Neural crest cell (in vitro differentiated cells): ENCODE measurements around the gene VCAN. TPM values are rescaled to one million over a fixed set of nuclear protein-coding genes. Genes with fewer than 3 reads are reported as not detected.

Experiments used
- DNase-seq: peaks from one replicate; pipeline ENCODE4 v3.0.0; 2021; ENCODE audit warnings: low read depth, mixed read lengths, low spot score
- H3K27ac Mint-ChIP-seq: one replicate; pipeline ENCODE4 v1.8.0; 2021; ENCODE audit warnings: mild to moderate bottlenecking, mixed read lengths; ENCODE audit not compliant: unreplicated experiment
- H3K27me3 Mint-ChIP-seq: 2 replicates; pipeline ENCODE4 v1.8.0; 2021; ENCODE audit warnings: low read depth, mild to moderate bottlenecking, mixed read lengths
- H3K36me3 Mint-ChIP-seq: 2 replicates; pipeline ENCODE4 v1.8.0; 2021; ENCODE audit warnings: low read depth, mild to moderate bottlenecking, mixed read lengths
- H3K4me1 Mint-ChIP-seq: 2 replicates; pipeline ENCODE4 v1.8.0; 2021; ENCODE audit warnings: mixed read lengths
- H3K4me3 Mint-ChIP-seq: one replicate; pipeline ENCODE4 v1.8.0; 2021; ENCODE audit warnings: mild to moderate bottlenecking, mixed read lengths
- H3K9me3 Mint-ChIP-seq: 2 replicates; pipeline ENCODE4 v1.8.0; 2021; ENCODE audit warnings: mixed read lengths
- CTCF ChIP-seq: fragments of 200-600 bp; sonication (generic); conservative IDR thresholded peaks from 2 replicates; pipeline ENCODE4 v1.5.0; 2021; ENCODE audit warnings: antibody characterized with exemption, mild to moderate bottlenecking
- total RNA-seq: library from RNA; stranded (reverse); gene quantifications from 2 replicates; pipeline ENCODE4 v1.2.1, GENCODE V29; 2021

Gene VCAN
- total RNA-seq, 1 donor from 2014 or later, result 236 TPM

GRCh38 chr5:83530193-83530592, 58.6 kb downstream of the VCAN start:
- no peak overlapping the region for H3K4me3 Mint-ChIP-seq
- no peak overlapping the region for H3K27ac Mint-ChIP-seq
- no peak for TF ChIP-seq CTCF
- DNase-seq, result no peak
- H3K27me3 Mint-ChIP-seq, result peaks cover 7% of the 10 kb centered on the region
- peaks cover 16% of the 10 kb centered on the region for H3K4me1 Mint-ChIP-seq
- H3K9me3 Mint-ChIP-seq, result no peaks in the 10 kb centered on the region
- peaks cover 15% of the 10 kb centered on the region for H3K36me3 Mint-ChIP-seq

- no peak overlapping the region for H3K27ac Mint-ChIP-seq
- no peak for TF ChIP-seq CTCF
- H3K9me3 Mint-ChIP-seq, result no peaks in the 10 kb centered on the region
- peaks cover 22% of the 10 kb centered on the region for H3K36me3 Mint-ChIP-seq
- DNase-seq, result no peak
- peaks cover 16% of the 10 kb centered on the region for H3K4me1 Mint-ChIP-seq
- H3K4me3 Mint-ChIP-seq, result no peak overlapping the region
- H3K27me3 Mint-ChIP-seq, result peaks cover 7% of the 10 kb centered on the region
Measured at GRCh38 chr5:83531661-83532060, 60.1 kb downstream of the VCAN start.

- H3K27ac Mint-ChIP-seq, result no peak overlapping the region
- TF ChIP-seq CTCF, result no peak
- peaks cover 57% of the 10 kb centered on the region for H3K36me3 Mint-ChIP-seq
- H3K27me3 Mint-ChIP-seq, result no peaks in the 10 kb centered on the region
- no peaks in the 10 kb centered on the region for H3K4me1 Mint-ChIP-seq
- peaks cover 5% of the 10 kb centered on the region for H3K9me3 Mint-ChIP-seq
- no peak overlapping the region for H3K4me3 Mint-ChIP-seq
- no peak for DNase-seq
Measured at GRCh38 chr5:83538786-83539462, 67.4 kb downstream of the VCAN start.

GRCh38 chr5:83539463-83539790, 67.9 kb downstream of the VCAN start:
- no peak for TF ChIP-seq CTCF
- no peak overlapping the region for H3K27ac Mint-ChIP-seq
- peaks cover 55% of the 10 kb centered on the region for H3K36me3 Mint-ChIP-seq
- DNase-seq, result no peak
- no peak overlapping the region for H3K4me3 Mint-ChIP-seq
- H3K27me3 Mint-ChIP-seq, result no peaks in the 10 kb centered on the region
- H3K4me1 Mint-ChIP-seq, result no peaks in the 10 kb centered on the region
- H3K9me3 Mint-ChIP-seq, result peaks cover 5% of the 10 kb centered on the region

- H3K27ac Mint-ChIP-seq, result no peak overlapping the region
- no peak overlapping the region for H3K4me3 Mint-ChIP-seq
- no peak for TF ChIP-seq CTCF
- peaks cover 5% of the 10 kb centered on the region for H3K9me3 Mint-ChIP-seq
- no peak for DNase-seq
- no peaks in the 10 kb centered on the region for H3K27me3 Mint-ChIP-seq
- peaks cover 57% of the 10 kb centered on the region for H3K36me3 Mint-ChIP-seq
- no peaks in the 10 kb centered on the region for H3K4me1 Mint-ChIP-seq
Measured at GRCh38 chr5:83540105-83540504, 68.6 kb downstream of the VCAN start.
